Adrenal gland (tissue), 12 donors: ENCODE results near the gene CNTNAP2. TPM values are rescaled to one million over a fixed set of nuclear protein-coding genes. Genes with fewer than 3 reads are reported as not detected.

Source experiments
- DNase-seq, 7 donors: peaks; one replicate each; pipeline ENCODE4 v3.0.0-alpha.2; 2019 to 2020
- H3K27ac ChIP-seq, 5 donors: fragments of 200-600 bp; sonication (generic) in 4 of 5; 1 replicate in 3 of 5; 2 replicates in 2 of 5; pipeline versions ENCODE4 v1.5.1 to v1.8.0; 2016 to 2020; ENCODE audit warnings: mild to moderate bottlenecking in 1 of 5
- H3K27me3 ChIP-seq: fragments of 200-600 bp; 2 replicates; pipeline ENCODE4 v1.8.0; 2021
- H3K36me3 ChIP-seq, 2 donors: fragments of 200-600 bp; replicated peaks in 1 of 2; 1 replicate in 1 of 2; 2 replicates in 1 of 2; pipeline versions ENCODE4 v1.5.1 to v1.8.0; 2018 to 2022
- H3K4me1 ChIP-seq, 2 donors: fragments of 200-600 bp; replicated peaks in 1 of 2; 1 replicate in 1 of 2; 2 replicates in 1 of 2; pipeline versions ENCODE4 v1.5.1 to v1.8.0; 2018 to 2021
- H3K4me3 ChIP-seq, 4 donors: fragments of 200-600 bp; sonication (generic) in 3 of 4; one replicate each; pipeline ENCODE4 v1.5.1; 2016 to 2018
- H3K9me3 ChIP-seq, 3 donors: fragments of 200-600 bp; sonication (generic) in 1 of 3; replicated peaks in 1 of 3; 1 replicate in 2 of 3; 2 replicates in 1 of 3; pipeline versions ENCODE4 v1.5.1 to v1.8.0; 2016 to 2021
- POLR2A ChIP-seq, 2 donors: fragments of 450-650 bp; IDR thresholded peaks; one replicate each; pipeline ENCODE4 v1.6.1; 2017; ENCODE audit warnings: antibody characterized with exemption in 2 of 2, mild to moderate bottlenecking in 2 of 2, moderate library complexity in 1 of 2
- WGBS, 4 donors: extraction: QIAGEN DNeasy Blood & Tissue Kit in 2 of 4; methylation state at CpG; one replicate each; pipeline versions ENCODE4 v1.1.5 to v1.1.7; 2013 to 2017; 5-methylcytosine and 5-hydroxymethylcytosine counted together
- intact Hi-C, 2 donors: fragments of 100-400 bp; cut with DNase I; formaldehyde crosslinking; loops; one replicate each; pipeline versions ENCODE4 v1.14.1 to v1.15.0; 2022 to 2023
- polyA plus RNA-seq, 3 donors: library from polyadenylated mRNA; stranded (reverse); fragments of 200-250 nt in 2 of 3; fragments of 350-450 nt in 1 of 3; fragmentation: Illumina TruSeq in 1 of 3; extraction: RNeasy Lipid Tissue Mini Kit (QIAGEN cat#74804) in 1 of 3; gene quantifications; one replicate each; pipeline ENCODE4 v1.2.3, GENCODE V29; 2013 to 2014
- total RNA-seq, 9 donors: library from RNA; depleted of rRNA in 4 of 9; stranded (reverse); fragments of >200 nt in 4 of 9; fragments of 120-200 nt in 1 of 9; fragmentation: NEBNext Ultra II Directional in 1 of 9; extraction: Animal tissue kit (Norgen Biotek cat#: 25700) in 1 of 9; gene quantifications; one replicate each; pipeline versions ENCODE4 v1.1.0 to v1.2.4, GENCODE V29; 2013 to 2023
- TF ChIP-seq, protein P1 (sequence below), 6 experiments: fragments of 450-650 bp in 4 of 6; fragments of 200-600 bp in 2 of 6; sonication (generic) in 1 of 6; IDR thresholded peaks; 1 replicate in 5 of 6; 2 replicates in 1 of 6; pipeline versions ENCODE4 v1.5.1 to v1.8.0; 2016 to 2021; ENCODE audit warnings: antibody characterized with exemption in 6 of 6, mild to moderate bottlenecking in 2 of 6, moderate library complexity in 1 of 6
- donor health status: healthy with polysubstance abuse.
- donor health status: Bipolar disorder and iron deficiency.
- donor health status: DM: yes; HTN: yes; CAD: no.
- donor health status: DM: no; HTN: no; CAD: no.
- donor health status: DM: no; HTN: no; CAD: no.
- donor health status: DM: yes; HTN: yes; CAD: no.

The CNTNAP2 gene
- total and polyA plus RNA-seq, 12 donors: 0.14 to 6.3 (median 1.8) TPM; not detected in 2

DNA sequence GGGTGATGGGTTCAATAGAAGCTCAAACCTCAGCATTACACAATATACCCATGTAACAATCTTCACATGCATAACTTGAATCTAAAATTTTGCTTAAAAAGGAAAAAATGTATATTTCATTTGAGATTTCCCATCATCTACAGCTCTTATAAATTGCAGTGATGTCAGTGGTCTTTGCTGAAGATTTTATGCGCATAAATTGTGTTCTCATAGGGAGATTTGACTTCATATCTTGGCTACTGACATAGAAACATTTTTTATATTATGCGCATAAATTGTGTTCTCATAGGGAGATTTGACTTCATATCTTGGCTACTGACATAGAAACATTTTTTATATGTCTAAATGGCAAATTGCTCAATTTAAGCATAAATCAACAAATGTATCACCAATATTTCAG lies 1348.6 kb downstream of the CNTNAP2 start:
- Histone ChIP-seq H3K36me3 (no peaks in the 10 kb centered on the region), H3K4me3 (no peak overlapping the region), H3K27ac (no peak overlapping the region), H3K27me3 (no peaks in the 10 kb centered on the region), H3K4me1 (no peaks in the 10 kb centered on the region), H3K9me3 (no peaks in the 10 kb centered on the region)
- intact Hi-C loops: no loop called here
- 91 to 95% (median 94%) methylated on average over 2 of the region's 2 CpGs for WGBS, 4 donors
- DNase-seq: no peak
- TF ChIP-seq, protein P1, sequence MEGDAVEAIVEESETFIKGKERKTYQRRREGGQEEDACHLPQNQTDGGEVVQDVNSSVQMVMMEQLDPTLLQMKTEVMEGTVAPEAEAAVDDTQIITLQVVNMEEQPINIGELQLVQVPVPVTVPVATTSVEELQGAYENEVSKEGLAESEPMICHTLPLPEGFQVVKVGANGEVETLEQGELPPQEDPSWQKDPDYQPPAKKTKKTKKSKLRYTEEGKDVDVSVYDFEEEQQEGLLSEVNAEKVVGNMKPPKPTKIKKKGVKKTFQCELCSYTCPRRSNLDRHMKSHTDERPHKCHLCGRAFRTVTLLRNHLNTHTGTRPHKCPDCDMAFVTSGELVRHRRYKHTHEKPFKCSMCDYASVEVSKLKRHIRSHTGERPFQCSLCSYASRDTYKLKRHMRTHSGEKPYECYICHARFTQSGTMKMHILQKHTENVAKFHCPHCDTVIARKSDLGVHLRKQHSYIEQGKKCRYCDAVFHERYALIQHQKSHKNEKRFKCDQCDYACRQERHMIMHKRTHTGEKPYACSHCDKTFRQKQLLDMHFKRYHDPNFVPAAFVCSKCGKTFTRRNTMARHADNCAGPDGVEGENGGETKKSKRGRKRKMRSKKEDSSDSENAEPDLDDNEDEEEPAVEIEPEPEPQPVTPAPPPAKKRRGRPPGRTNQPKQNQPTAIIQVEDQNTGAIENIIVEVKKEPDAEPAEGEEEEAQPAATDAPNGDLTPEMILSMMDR (IDR thresholded peaks at IDR 0.05): no peak
- no peak for TF ChIP-seq POLR2A (IDR thresholded peaks at IDR 0.05)

DNA sequence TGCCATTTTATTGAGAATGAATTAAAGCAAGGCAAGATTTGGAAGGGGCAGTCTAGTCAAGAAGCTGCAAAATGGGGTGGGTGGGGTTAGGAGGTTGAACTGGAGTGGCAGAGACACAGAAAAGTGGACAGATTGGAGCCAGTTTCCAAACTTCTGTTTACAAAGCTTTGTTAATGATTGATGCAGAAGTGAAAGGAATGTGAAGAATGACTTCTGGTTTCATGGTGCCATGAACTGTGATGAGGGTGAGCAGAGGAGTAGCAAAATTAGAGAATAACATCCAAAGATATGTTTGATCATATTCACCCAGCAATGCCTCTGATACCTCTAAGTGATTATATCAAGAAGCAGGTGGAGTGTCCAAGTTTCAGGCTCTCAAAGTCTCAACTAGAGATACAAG lies 1356.0 kb downstream of the CNTNAP2 start:
- H3K27ac ChIP-seq: no peak overlapping the region
- H3K9me3 ChIP-seq: no peaks in the 10 kb centered on the region
- H3K4me1 ChIP-seq: no peaks in the 10 kb centered on the region
- intact Hi-C loops: no loop called here
- no peaks in the 10 kb centered on the region for H3K27me3 ChIP-seq
- TF ChIP-seq POLR2A (IDR thresholded peaks at IDR 0.05): no peak
- TF ChIP-seq, protein P1 (IDR thresholded peaks at IDR 0.05): no peak
- no peaks in the 10 kb centered on the region for H3K36me3 ChIP-seq
- H3K4me3 ChIP-seq: no peak overlapping the region
- no peak for DNase-seq

DNA sequence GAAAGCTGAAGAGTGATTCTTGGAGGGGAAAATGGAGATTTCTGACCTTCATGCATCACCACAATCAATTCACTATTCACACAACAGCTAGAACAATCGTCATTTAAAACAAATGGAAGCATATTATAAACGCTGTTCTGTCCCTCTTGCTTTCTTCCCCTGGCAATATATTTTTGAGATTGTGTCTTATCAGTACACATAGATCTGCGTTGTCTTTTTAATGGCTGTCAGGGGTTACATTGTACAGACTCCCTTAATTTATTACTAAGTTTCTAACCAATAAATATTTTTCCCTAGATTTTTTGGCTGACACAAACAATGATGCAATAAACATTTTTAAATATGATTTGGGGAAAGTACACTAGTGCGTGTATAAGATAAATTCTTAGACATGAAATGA lies 1358.3 kb downstream of the CNTNAP2 start:
- DNase-seq: no peak
- Histone ChIP-seq H3K36me3 (no peaks in the 10 kb centered on the region), H3K27ac (no peak overlapping the region), H3K9me3 (no peaks in the 10 kb centered on the region), H3K4me1 (no peaks in the 10 kb centered on the region), H3K27me3 (no peaks in the 10 kb centered on the region), H3K4me3 (no peak overlapping the region)
- intact Hi-C loops: no loop called here
- TF ChIP-seq POLR2A (IDR thresholded peaks at IDR 0.05): no peak
- TF ChIP-seq, protein P1 (IDR thresholded peaks at IDR 0.05): no peak
- WGBS, 4 donors: 12 to 42% (median 35%) methylated on average over 4 of the region's 4 CpGs

DNA sequence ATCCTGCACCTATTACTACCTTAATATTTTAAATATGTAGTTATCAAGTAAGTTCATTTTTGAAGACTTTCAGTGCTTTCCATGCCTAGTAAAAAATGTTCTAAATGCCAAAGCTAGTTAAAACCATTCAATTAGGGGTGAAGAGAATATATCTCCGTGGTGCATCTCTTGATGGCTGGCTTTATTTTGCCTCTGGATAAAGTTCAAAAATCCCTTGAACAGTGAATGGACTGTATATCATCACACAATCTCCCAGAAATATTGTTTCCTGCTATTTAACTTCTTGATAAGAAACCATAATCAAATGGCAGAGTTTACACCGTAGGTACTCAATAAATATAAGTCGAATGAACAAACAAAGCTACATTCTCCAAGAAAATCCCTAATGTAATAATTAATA lies 1360.9 kb downstream of the CNTNAP2 start:
- TF ChIP-seq, protein P1 (IDR thresholded peaks at IDR 0.05): no peak
- TF ChIP-seq POLR2A (IDR thresholded peaks at IDR 0.05): no peak
- Histone ChIP-seq H3K9me3 (no peaks in the 10 kb centered on the region), H3K27me3 (no peaks in the 10 kb centered on the region), H3K4me3 (no peak overlapping the region), H3K36me3 (no peaks in the 10 kb centered on the region), H3K4me1 (no peaks in the 10 kb centered on the region), H3K27ac (no peak overlapping the region)
- intact Hi-C loops: no loop called here
- DNase-seq: no peak
- 55 to 75% (median 75%) methylated on average over 3 of the region's 3 CpGs for WGBS, 4 donors
